ENCODE data around the gene ARMC9. TPM values are rescaled to one million over a fixed set of nuclear protein-coding genes. Genes with fewer than 3 reads are reported as not detected.

The ARMC9 gene
- total RNA-seq, 2 experiments from 2014 or later = 0.50 to 0.55 TPM

GRCh38 chr2:231413921-231414476 is 215.6 kb downstream of the ARMC9 start:
- Mint-ChIP-seq H3K27me3 (peaks cover 51% of the 10 kb centered on the region), H3K36me3 (ENCODE audit: low read depth) (peaks cover 10% of the 10 kb centered on the region), H3K27ac (no peak overlapping the region), H3K9me3 (peaks cover 6% of the 10 kb centered on the region), H3K4me3 (no peak overlapping the region), H3K4me1 (no peaks in the 10 kb centered on the region)
- ChIA-PET CTCF (interaction anchor here (3.3 kb wide), 1 partner anchor 186 kb away, joined by 11 read pairs; no protein-coding TSS in a partner anchor), POLR2A (interaction anchor here (1.5 kb wide), 1 partner anchor 15 kb away, joined by 3 read pairs; no protein-coding TSS in a partner anchor)
- DNase-seq = no peak

- CTCF ChIA-PET = no interaction called here
- Mint-ChIP-seq H3K4me1 (no peaks in the 10 kb centered on the region), H3K9me3 (peaks cover 6% of the 10 kb centered on the region), H3K4me3 (no peak overlapping the region), H3K27ac (no peak overlapping the region), H3K36me3 (ENCODE audit: low read depth) (peaks cover 10% of the 10 kb centered on the region), H3K27me3 (peaks cover 54% of the 10 kb centered on the region)
- POLR2A ChIA-PET = no interaction called here
- DNase-seq = no peak
Observed at GRCh38 chr2:231415029-231415428, 216.6 kb downstream of the ARMC9 start.

GRCh38 chr2:231418820-231419640 is 220.6 kb downstream of the ARMC9 start:
- POLR2A ChIA-PET = no interaction called here
- H3K4me1 Mint-ChIP-seq = no peaks in the 10 kb centered on the region
- CTCF ChIA-PET = interaction anchor here (2.3 kb wide), 1 partner anchor 192 kb away, joined by 6 read pairs; no protein-coding TSS in a partner anchor

GRCh38 chr2:231421051-231421580 is 222.7 kb downstream of the ARMC9 start:
- CTCF ChIA-PET = no interaction called here
- Mint-ChIP-seq H3K4me1 (peaks cover 11% of the 10 kb centered on the region), H3K9me3 (no peaks in the 10 kb centered on the region), H3K4me3 (no peak overlapping the region), H3K27me3 (peaks cover 11% of the 10 kb centered on the region), H3K36me3 (ENCODE audit: low read depth) (no peaks in the 10 kb centered on the region), H3K27ac (no peak overlapping the region)
- POLR2A ChIA-PET = no interaction called here
- no peak for DNase-seq

More at GRCh38 chr2:231418820-231419640, 220.6 kb downstream of the ARMC9 start:
- peaks cover 24% of the 10 kb centered on the region for H3K27me3 Mint-ChIP-seq
- no peaks in the 10 kb centered on the region for H3K36me3 Mint-ChIP-seq (ENCODE audit: low read depth)
- H3K27ac Mint-ChIP-seq = no peak overlapping the region
- H3K4me3 Mint-ChIP-seq = no peak overlapping the region
- DNase-seq = no peak
- no peaks in the 10 kb centered on the region for H3K9me3 Mint-ChIP-seq

- CTCF ChIA-PET = no interaction called here
Observed at GRCh38 chr2:231422056-231422455, 223.6 kb downstream of the ARMC9 start.

GRCh38 chr2:231423176-231423575 is 224.7 kb downstream of the ARMC9 start:
- Mint-ChIP-seq H3K4me3 (no peak overlapping the region), H3K27me3 (peaks cover 9% of the 10 kb centered on the region), H3K36me3 (ENCODE audit: low read depth) (no peaks in the 10 kb centered on the region), H3K27ac (no peak overlapping the region), H3K9me3 (no peaks in the 10 kb centered on the region), H3K4me1 (peaks cover 21% of the 10 kb centered on the region)
- ChIA-PET POLR2A (no interaction called here), CTCF (interaction anchor here (1.6 kb wide), 1 partner anchor 196 kb away, joined by 3 read pairs; no protein-coding TSS in a partner anchor)
- no peak for DNase-seq

More at GRCh38 chr2:231422056-231422455, 223.6 kb downstream of the ARMC9 start:
- H3K36me3 Mint-ChIP-seq (ENCODE audit: low read depth) = no peaks in the 10 kb centered on the region
- H3K27me3 Mint-ChIP-seq = peaks cover 9% of the 10 kb centered on the region
- H3K27ac Mint-ChIP-seq = no peak overlapping the region
- DNase-seq = no peak
- no peaks in the 10 kb centered on the region for H3K9me3 Mint-ChIP-seq
- H3K4me3 Mint-ChIP-seq = no peak overlapping the region
- H3K4me1 Mint-ChIP-seq = peaks cover 20% of the 10 kb centered on the region
- POLR2A ChIA-PET = no interaction called here

Other genes with a start within 250 kb of the ARMC9 start
- gene SPATA3, start 202.5 kb upstream of the ARMC9 start, total RNA-seq = under 1 TPM in 1 of 2 experiments, not detected in 1; 0.35 TPM
- gene C2orf72, start 161.1 kb upstream of the ARMC9 start, total RNA-seq = under 1 TPM; 0.35 to 0.98 TPM
- gene PSMD1, start 141.8 kb upstream of the ARMC9 start, total RNA-seq = 10 to 100 TPM; 79.3 to 80.0 TPM
- under 1 TPM; 0.10 to 0.13 TPM for gene HTR2B, start 73.6 kb upstream of the ARMC9 start, total RNA-seq
- under 1 TPM in 1 of 2 experiments, not detected in 1; 0.15 TPM for gene B3GNT7, start 197.1 kb downstream of the ARMC9 start, total RNA-seq

All from activated CD4-positive, alpha-beta memory T cell treated with anti-CD3 and anti-CD28 coated beads, Interleukin-2, amount 10 ng/mL, durations not matched to agents 7 days and 5 days (primary cell).